Islet precursor cell (in vitro differentiated cells): ENCODE measurements around the gene TPBGL.

Experiments used
- DNase-seq: peaks from one replicate; pipeline ENCODE4 v3.0.0-alpha.2; 2018

The TPBGL gene, protein sequence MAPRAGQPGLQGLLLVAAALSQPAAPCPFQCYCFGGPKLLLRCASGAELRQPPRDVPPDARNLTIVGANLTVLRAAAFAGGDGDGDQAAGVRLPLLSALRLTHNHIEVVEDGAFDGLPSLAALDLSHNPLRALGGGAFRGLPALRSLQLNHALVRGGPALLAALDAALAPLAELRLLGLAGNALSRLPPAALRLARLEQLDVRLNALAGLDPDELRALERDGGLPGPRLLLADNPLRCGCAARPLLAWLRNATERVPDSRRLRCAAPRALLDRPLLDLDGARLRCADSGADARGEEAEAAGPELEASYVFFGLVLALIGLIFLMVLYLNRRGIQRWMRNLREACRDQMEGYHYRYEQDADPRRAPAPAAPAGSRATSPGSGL

DNA sequence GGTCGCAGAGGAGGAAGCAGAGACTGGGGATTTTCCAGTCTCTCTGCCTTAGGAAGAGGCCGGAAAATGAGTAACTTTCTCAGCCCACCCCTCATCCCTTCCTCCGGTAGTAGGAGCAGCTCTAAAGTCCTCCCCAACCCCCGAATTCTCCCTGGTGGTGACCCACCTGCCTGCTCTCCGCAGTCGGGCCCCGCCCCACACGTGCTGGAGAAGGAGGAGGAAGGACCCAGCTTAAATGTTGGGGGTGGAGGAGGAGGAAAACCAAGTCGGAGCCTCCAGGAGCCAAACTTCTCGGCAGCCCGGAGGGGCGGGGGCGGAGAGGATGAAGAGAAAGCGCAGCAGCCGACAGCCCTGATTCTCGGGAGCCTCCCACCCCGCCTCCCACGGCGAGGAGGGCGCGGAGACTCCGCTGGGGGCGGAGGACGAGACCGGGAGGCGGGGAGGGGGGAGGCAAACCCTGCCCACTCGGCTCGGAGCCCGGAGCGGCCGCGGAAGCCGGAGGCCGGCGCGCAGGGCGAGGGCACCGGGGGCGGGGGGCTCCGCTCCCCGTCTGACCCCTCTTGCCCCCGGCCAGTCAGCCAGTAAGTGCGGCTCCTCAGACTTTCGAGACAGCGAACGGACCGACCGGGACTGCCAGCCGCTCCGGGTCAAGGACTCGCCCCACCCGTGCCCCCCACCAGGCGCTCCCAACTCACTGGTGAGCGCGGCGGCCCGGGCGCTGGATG, at the start of gene TPBGL:
TPBGL (plus strand) TSS at position 464 of the 725 bp plus-strand sequence. CDS start 276 bp downstream, outside the sequence.
- DNase-seq: peak; percentile 52

DNA sequence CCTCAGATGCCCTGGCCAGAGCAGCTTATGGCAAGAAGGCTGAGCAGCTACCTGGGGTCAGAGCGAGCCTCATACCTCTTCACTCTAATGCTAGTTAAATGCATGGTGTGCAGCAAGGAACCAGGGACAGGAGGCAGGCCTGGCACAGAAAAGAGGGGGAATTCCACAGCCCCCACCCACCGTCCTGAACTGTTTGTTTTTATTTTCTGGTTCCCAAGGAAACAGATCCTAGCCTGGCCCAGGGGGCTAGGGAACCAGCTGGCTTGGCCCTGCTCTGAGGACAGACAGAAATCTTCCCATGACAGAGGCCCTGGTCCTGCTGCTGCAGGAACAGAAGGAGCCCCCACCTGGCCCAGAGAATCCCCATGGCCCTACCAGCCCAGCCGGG, 49.2 kb upstream of the TPBGL start:
- peak; percentile 80 for DNase-seq

DNA sequence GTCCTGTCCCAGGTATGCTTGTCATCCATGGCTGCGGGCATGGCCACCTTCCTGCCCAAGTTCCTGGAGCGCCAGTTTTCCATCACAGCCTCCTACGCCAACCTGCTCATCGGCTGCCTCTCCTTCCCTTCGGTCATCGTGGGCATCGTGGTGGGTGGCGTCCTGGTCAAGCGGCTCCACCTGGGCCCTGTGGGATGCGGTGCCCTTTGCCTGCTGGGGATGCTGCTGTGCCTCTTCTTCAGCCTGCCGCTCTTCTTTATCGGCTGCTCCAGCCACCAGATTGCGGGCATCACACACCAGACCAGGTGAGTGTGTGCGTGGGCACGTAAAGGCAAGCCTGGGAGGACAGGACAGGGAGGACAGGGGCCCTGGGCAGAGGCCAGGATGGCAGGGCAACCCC, 47.3 kb upstream of the TPBGL start:
- DNase-seq: no peak

DNA sequence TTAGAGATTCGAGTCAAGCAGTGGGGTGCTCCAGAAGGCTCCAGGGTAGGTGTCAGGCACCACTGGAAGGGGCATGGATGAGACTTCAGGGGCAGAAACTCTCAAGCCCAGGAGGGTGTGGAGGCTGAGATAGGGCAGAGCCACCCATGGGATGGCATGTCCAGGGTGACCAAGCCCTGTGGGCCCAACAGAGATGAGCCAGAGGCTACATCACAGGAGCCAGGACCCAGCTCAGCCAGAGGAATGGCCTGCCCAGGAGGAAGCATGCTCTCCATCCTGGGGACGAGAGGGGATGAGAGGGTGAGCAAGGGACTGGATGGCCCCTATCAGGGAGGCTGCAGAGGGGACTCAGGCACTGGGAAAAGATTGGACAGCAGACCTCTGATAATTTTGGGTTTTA, 46.9 kb upstream of the TPBGL start:
- no peak for DNase-seq

DNA sequence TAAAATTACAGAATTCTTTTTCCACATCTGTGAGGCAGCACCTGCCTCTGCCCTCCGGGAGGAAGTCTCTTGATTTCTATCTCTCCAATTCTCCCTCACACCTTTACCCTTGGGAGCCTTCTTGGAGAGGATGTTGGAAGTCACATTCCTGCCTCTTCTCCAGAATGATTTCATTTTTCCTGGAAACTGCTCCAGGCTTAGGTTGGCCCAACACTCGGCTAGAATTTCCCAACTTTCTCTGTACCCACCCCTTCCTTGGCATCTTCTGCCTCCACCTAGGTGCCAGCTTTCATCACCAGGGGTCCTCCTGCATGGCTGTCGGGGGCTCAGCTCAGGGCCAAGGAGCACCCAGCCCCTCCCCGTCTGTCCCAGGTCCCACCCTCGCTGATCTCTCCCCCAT, 46.4 kb upstream of the TPBGL start:
- DNase-seq: no peak

DNA sequence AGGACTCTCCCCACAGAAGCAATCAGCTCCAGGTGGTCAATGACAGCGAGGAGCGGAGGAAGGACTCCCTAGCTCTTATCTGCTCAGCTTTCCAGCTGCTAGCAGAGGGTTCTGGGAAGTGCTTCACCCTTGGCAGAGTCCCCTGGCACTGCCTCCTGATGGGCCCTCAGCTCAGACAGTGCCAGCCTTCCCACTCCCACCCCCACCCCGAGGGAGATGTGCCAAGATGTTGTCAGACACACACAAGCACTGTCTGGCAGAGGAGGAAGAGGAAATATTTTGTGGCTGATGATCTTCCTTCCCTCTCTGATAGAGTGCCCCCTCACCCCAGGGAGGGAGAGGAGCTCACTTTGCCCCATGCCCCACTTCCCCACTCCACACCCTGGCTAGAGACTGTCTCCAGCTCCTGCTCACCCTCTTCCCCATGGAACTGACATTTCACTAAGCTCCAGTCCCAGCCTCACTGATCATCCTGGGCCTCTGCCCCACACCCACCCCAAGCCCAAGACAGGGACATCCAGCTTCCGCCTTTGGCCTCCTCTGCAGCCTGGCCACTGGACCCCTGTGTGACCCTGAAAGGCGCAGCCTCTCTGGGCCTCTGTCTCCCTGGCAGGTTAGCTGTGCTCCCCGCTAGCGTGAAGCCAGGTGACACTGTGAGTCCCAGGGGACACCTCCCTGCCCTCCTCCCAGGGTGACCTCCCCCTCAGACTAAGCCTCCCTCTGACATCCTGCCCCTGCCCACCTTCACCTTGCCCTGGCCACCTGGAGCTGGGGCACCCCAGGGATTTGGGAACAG, 45.2 kb upstream of the TPBGL start:
- DNase-seq: no peak

DNA sequence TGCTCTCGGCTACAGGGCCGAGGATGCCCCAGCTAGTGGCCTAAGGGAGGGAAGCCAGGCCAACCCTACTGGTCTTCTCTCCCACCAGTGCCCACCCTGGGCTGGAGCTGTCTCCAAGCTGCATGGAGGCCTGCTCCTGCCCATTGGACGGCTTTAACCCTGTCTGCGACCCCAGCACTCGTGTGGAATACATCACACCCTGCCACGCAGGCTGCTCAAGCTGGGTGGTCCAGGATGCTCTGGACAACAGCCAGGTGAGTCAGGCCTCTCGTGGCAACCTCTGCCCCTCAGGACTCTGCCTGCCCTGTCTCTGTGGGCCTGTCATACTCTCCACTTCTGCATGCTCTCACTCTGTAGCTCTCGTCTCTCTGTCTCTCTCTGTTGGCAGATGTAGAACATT, 44.1 kb upstream of the TPBGL start:
- no peak for DNase-seq

DNA sequence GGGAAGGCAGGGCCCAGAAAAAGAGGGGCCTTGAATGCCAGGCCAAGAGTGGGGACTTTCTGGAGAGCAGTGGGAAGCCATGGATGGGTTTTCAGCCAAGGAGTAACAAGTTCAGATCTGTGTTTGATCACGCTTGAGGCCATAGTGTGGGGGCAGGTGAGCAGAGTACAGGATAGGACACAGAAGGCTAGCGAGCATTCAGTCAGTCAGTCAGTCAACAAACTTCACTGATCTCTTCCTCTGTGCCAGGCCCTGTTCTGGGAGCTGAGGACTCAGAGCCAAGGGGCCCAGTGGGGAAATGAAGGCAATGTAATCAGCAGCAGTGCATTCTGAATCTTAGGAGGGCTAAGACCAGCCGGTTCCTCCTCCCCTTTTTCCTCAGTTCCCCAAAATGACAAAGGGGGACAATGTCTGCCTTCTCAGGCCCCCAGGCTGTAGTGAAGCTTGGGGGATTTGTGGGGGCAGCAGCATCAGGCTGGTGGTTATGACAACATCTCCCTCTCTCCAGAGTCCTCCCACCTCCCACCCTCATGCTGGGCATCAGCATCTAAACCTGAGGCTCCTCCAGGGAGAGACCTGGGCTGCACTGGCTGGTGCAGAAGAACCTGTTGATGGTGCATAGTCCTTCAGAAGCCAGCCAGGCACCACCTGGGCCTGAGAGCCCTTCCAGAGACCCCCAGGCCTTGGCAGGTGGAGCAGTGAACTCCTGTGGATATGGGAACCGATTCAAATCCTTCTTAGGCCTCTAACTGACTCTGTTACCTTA, 42.9 kb upstream of the TPBGL start:
- DNase-seq: no peak

DNA sequence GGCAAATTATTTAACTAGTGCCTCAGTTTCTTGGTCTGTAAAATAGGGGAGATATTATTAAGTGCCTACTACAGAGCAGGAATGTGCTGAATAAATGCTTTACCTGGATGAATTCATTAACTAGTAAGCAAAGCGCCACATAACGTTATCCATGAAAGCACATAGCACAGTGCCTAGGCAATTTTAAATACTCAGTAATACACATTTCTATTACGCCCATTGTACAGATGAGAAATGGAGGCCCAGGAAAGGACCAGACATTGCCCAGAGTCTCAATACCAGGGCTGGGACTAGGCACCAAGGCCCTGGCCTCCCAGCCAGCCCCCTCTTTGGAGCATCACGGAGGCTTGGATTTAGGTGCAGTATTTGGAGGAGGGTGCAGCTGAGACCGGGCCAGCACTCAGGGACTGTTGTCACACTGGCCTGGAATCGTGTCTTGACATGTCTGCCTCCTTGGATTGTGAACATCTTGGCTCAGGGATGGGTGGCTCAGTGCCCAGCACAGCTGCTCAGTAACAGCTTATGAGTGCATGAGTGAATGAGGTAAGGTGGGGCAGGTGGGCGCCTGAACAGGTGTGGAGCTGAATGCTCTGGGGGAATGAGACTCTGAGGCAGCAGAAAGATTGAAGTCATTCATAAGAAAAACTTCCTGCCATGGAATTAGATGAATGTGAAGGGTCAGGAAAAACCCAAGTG, 42.1 kb upstream of the TPBGL start:
- DNase-seq: no peak

DNA sequence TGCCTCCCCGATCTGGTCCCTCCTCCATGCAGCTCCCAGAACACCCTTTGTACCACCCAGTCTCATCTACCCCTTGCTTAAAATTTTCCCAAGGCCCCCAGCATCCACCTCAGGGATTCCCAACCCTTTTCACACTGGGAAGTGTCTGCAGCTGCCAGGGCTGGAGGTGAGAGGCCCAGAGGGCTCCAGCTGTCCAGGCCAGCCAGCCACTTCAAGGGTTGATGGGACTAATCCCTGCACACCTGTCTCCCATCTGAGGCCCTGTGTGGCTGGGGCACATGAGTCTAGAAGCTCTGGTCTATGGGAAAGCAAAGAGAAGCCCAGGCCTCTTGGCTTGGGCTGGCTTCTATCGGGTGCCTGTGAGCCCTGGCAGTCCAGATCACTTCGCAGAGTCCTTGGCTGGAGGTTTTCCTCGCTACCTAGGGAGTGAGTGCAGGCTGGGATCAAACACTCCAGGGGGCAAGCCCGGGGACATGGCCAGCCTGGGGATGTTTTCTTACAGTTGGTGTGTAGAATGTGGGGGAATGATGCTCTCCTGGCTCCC, 41.1 kb upstream of the TPBGL start:
- DNase-seq: peak; percentile 45

DNA sequence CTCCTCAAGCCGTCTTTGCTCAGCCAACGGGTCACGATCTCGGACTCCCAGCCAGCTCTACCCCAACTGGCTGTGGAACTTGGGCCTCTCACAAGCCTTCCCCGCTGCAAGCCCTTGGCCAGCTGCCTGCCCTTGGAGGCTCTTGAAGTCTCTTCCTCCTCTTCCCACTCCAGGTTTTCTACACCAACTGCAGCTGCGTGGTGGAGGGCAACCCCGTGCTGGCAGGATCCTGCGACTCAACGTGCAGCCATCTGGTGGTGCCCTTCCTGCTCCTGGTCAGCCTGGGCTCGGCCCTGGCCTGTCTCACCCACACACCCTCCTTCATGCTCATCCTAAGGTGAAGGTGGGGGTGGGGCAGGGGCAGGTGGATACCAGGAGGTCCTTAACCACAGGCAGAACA, 40.5 kb upstream of the TPBGL start:
- DNase-seq: no peak

DNA sequence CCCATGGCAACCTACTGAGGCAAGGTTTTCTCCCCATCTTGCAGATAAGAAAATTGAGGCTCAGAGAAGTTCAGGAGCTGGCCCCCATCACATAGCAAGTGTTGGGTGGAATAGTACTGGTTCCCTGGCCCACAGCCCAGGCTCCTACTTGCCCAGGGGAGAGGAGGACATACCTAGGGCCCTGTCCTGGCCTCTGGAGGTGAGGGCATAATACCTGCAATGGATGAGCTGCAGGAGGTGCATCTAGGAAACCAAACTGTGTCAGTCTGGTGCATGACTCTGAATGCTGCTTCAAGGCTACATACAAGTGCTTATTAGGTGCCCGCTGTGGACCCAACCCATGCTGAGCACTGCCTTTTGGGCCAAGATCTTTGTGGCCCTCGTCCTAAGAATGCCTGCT, 40.0 kb upstream of the TPBGL start:
- no peak for DNase-seq

DNA sequence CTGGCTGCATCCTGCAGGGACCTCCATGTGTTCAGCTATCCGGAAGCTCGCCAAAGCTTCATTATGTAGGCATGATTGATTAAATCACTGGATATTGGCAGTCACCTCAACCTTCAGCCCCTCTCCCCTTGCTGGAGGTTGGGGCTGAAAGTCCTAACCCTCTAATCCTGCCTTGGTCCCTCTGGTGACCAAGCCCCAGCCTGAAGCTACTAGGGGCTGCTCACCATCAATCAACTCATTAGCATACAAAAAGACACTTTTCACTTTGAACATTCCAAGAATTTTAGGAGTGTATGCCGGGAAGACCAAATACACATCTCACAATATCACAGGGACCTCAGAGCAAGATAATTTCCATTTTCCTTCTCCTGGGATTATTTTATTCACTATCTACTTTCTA, 38.8 kb upstream of the TPBGL start:
- DNase-seq: no peak

DNA sequence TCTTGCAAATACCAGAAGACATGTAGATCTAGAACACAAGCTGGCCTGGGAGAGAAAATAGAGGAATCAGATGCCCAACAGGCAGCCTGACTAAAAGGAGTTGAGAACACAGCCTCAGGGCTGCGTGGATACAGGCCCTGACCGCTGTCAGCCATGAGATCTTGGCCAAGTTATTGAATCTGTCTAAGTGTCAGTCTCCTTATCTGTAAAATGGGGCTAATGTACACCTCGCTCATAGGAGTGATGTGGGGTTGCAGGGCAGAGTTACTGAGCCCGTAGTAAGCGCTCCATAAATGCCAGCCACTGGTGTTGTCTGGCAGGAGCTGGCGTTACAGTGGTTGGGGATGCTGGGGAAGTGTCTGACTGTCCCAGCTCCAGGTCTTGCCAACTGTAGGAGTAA, 38.4 kb upstream of the TPBGL start:
- DNase-seq: no peak

DNA sequence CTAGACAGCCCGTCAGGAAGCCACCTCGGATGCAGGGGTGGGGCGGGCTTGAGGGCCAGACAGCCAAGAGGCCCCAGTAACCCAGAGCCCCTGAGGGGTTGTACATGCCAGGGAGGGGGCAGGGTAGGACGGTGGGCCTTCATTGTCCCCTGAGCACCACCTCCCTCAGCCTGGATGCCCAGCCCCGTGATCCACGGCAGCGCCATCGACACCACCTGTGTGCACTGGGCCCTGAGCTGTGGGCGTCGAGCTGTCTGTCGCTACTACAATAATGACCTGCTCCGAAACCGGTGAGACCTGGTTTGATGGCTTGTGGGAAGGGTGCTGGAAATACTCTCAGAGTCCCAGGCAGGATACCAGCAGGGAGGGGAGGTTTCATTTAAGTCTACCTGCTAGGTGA, 37.4 kb upstream of the TPBGL start:
- no peak for DNase-seq

DNA sequence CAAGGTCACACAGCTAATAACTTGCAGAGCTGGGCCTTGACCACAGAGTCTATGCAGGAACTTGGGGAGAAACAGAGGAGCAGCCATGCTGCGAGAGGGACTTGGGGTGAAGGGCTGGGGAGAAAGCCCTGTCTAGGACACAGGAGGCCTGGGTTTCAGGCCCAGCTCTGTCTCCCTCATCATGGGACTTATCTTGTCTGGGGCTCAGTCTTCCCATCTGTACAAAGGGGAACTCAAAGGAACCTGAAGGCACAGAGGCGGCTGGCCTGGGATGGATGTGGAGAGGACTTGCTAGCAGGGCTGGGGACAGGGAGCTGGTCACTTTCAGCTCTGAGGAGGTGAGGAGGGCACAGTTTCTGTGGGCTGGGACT, 36.9 kb upstream of the TPBGL start:
- no peak for DNase-seq

DNA sequence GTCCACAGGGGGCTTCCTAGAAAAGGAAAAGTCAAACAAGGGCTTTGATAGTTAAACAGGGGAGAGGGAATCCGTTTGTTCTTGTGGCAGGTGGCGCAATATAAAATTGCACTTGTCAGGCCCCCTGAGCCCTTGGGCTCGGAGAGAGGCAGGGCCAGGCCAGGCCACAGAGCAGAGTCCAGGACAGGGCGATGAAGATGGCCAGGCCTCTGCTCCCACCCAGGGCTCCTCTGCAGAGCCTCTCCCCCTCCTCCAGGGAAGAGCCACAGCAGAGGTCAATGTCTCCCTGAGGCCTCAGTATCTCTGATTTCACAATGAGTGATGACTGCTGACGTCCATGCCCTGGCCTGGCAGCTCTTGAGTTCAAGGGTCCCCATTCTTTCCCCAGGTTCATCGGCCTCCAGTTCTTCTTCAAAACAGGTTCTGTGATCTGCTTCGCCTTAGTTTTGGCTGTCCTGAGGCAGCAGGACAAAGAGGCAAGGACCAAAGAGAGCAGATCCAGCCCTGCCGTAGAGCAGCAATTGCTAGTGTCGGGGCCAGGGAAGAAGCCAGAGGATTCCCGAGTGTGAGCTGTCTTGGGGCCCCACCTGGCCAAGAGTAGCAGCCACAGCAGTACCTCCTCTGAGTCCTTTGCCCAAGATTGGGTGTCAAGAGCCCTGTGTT, 36.4 kb upstream of the TPBGL start:
- no peak for DNase-seq

DNA sequence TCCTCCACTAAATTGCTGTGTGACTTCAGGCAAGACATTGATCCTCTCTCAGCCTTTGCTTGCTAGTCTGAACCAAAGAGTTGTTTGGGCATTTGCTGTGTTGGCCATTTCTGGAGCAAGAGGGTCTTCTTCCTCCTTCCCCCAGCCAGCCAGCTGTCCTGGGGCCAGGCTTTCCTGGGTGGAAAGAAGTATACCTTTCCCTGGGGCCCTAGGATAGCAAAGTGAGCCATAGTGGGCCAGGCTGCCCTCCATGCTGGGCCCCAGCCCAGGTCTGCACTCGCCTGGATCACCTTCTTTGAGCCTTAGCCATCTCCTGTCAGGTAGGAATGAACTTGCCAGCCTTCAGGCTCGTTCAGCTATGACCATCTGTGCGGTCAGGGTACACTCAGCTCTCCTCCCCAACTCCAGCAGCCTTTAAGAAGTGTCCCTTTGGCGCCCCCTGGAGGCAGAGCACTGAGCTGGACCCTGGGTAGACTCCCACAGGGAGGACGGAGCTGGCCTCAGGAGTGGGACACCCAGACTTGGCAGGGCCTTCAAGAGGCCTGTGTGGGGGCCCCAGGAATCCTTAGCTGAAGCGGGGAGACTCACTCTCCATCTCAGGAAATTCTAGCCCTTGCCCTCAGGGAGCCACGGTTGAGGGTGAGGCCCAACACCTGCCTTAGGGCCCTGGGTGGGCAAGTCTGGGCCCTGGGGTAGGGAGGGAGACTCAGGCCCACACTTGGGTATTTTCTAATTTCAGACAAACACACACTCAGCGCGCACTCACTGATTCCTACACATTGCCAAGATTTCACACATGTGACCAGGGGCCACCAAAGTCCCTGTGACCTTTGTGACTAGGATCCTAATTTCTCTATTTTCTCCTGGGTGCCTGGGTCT, 35.6 kb upstream of the TPBGL start:
- peak; percentile 94 for DNase-seq

DNA sequence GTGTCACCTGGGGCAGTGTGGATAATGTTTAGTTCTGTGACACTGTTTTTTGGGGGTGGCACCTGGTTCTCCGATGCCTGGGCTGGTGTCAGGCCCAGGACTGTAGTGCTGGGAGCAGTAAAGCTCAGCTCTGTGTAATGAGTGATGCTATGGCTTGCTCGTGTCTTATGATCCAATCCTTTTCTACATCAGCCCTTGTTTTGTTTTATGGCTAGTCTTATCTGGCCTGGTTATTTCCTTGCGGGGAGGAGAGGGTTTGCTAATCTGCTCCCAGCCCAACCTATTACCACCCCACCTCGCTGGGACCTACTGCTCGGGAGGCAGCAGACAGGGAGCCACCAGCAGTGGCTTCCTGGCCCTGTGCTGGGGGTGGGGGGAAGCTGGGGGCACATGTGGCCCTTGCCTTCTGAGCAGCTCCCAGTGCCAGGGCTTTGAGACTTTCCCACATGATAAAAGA, 35.0 kb upstream of the TPBGL start:
- no peak for DNase-seq

DNA sequence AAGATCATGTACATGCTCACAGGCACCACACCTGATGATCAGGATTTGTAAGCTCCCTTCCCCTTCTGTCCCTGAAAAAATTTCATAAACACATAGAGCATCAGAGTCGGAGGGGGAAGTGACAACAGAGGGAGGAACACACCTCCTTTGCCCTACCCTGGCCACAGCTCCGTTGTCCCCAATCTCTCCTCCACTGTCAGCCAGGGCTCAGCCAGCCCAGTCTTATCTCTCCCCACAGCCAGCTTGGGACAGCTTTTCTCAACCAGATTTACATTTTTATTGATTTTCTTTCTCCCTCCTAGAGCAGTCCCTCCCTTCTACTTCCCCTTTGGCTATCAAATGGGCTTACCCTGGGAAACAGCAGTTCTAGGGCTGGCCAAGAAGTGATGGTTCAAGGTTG, 32.1 kb upstream of the TPBGL start:
- no peak for DNase-seq
